A673 (cell line): ENCODE results near the gene HMGXB4. TPM values are rescaled to one million over a fixed set of nuclear protein-coding genes. Genes with fewer than 3 reads are reported as not detected.

ENCODE experiments used
- BruUV-seq: library from RNA; stranded (reverse); fragments of 400-500 nt; replicated peaks from 2 replicates; lab custom pipeline; 2021; lab: Mats Ljungman, UMichigan
- CTCF ChIA-PET: fragments of 300-600 bp; sonication (Branson Sonifier 250); formaldehyde crosslinking; loops from one replicate; lab custom pipeline; 2022; ENCODE audit warnings: antibody characterized with exemption; lab: Charles Lee
- POLR2A ChIA-PET: fragments of 300-600 bp; sonication (Branson Sonifier 250); formaldehyde crosslinking; loops from one replicate; lab custom pipeline; 2022; ENCODE audit warnings: antibody characterized with exemption; ENCODE audit not compliant: low non-redundant PET; lab: Charles Lee
- DNase-seq: peaks from one replicate; pipeline ENCODE4 v3.0.0-alpha.2; 2015; ENCODE audit warnings: low spot score
- H3K27ac ChIP-seq: fragments of 200-600 bp; sonication (generic); 2 replicates; pipeline ENCODE4 v1.5.1; 2016; ENCODE audit warnings: mixed run types, low read depth, mild to moderate bottlenecking, mixed read lengths, antibody characterized with exemption, low read length; ENCODE audit not compliant: poor library complexity, severe bottlenecking
- H3K27me3 ChIP-seq: fragments of 200-600 bp; sonication (generic); replicated peaks from 2 replicates; pipeline ENCODE4 v1.6.1; 2017; ENCODE audit warnings: mixed run types, low read depth, mild to moderate bottlenecking, mixed read lengths, antibody characterized with exemption, low read length; ENCODE audit not compliant: insufficient read depth, poor library complexity
- H3K36me3 ChIP-seq: fragments of 200-600 bp; sonication (generic); 2 replicates; pipeline ENCODE4 v1.6.1; 2016; ENCODE audit warnings: mixed run types, mild to moderate bottlenecking, mixed read lengths, antibody characterized with exemption, low read length; ENCODE audit not compliant: insufficient read depth, poor library complexity, severe bottlenecking
- H3K4me1 ChIP-seq: fragments of 200-600 bp; sonication (generic); 2 replicates; pipeline ENCODE4 v1.6.1; 2017; ENCODE audit warnings: mixed run types, mild to moderate bottlenecking, mixed read lengths, antibody characterized with exemption, low read length; ENCODE audit not compliant: insufficient read depth, poor library complexity, severe bottlenecking
- H3K4me3 ChIP-seq: fragments of 200-600 bp; sonication (generic); 2 replicates; pipeline ENCODE4 v1.5.1; 2016; ENCODE audit warnings: low read depth, mixed run types, mild to moderate bottlenecking, mixed read lengths, low read length; ENCODE audit not compliant: poor library complexity, severe bottlenecking
- H3K9me3 ChIP-seq: fragments of 200-600 bp; sonication (generic); 2 replicates; pipeline ENCODE4 v1.6.1; 2016; ENCODE audit warnings: mixed run types, low read depth, mild to moderate bottlenecking, mixed read lengths, antibody characterized with exemption, low read length; ENCODE audit not compliant: poor library complexity, severe bottlenecking
- EZH2 ChIP-seq: fragments of 200-600 bp; sonication (generic); IDR thresholded peaks from 2 replicates; pipeline ENCODE4 v1.6.1; 2017; ENCODE audit warnings: borderline replicate concordance, low read depth, mild to moderate bottlenecking, mixed read lengths, antibody characterized with exemption, low read length; ENCODE audit not compliant: poor library complexity, severe bottlenecking
- intact Hi-C: fragments of 100-400 bp; cut with micrococcal nuclease; formaldehyde crosslinking; loops from one replicate; pipeline ENCODE4 v1.10.0; 2022; ENCODE audit not compliant: unreplicated experiment
- total RNA-seq: library from RNA; stranded (reverse); gene quantifications from 2 replicates; pipeline ENCODE4 v1.2.3, GENCODE V29; 2021
- TF ChIP-seq, protein P1 (sequence below): fragments of 300-800, 200-600 bp; sonication (generic); conservative IDR thresholded peaks from 2 replicates; pipeline ENCODE4 v1.5.1; 2017; ENCODE audit warnings: low read depth, mild to moderate bottlenecking, antibody characterized with exemption, low read length, moderate library complexity, mixed read lengths

HMGXB4 gene
- total RNA-seq, 1 experiment from 2014 or later = 52.7 TPM

DNA sequence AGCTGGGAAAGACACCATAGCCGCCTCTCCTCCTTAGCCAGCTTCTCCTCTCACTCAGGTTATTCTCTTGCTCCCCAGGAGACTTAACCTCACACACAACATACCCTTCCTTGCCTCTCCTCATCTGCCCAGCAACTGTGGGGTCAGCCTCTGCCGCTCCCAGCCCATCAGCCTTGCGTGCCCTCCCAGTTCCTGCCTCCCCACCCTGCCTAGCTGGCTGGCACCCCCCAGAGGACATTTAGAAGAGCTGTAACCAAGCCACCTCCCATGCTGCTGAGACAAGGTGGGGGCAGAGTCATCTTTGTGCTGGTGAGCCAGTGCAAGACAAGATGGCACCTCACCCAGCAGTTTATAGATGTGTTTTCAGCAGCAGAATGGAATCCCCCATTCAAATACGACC is 80.6 kb downstream of the HMGXB4 start:
- CTCF ChIA-PET = interaction anchor here (0.5 kb wide), 1 partner anchor 315 kb away, joined by 4 read pairs; no protein-coding TSS in a partner anchor
- no peak overlapping the region for H3K27ac ChIP-seq
- TF ChIP-seq, protein P1, sequence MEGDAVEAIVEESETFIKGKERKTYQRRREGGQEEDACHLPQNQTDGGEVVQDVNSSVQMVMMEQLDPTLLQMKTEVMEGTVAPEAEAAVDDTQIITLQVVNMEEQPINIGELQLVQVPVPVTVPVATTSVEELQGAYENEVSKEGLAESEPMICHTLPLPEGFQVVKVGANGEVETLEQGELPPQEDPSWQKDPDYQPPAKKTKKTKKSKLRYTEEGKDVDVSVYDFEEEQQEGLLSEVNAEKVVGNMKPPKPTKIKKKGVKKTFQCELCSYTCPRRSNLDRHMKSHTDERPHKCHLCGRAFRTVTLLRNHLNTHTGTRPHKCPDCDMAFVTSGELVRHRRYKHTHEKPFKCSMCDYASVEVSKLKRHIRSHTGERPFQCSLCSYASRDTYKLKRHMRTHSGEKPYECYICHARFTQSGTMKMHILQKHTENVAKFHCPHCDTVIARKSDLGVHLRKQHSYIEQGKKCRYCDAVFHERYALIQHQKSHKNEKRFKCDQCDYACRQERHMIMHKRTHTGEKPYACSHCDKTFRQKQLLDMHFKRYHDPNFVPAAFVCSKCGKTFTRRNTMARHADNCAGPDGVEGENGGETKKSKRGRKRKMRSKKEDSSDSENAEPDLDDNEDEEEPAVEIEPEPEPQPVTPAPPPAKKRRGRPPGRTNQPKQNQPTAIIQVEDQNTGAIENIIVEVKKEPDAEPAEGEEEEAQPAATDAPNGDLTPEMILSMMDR = no peak
- TF ChIP-seq EZH2 = no peak
- H3K36me3 ChIP-seq = no peaks in the 10 kb centered on the region
- H3K4me1 ChIP-seq = no peaks in the 10 kb centered on the region
- H3K27me3 ChIP-seq = no peaks in the 10 kb centered on the region
- BruUV-seq = no TSS peak
- intact Hi-C loops = no loop called here
- POLR2A ChIA-PET = no interaction called here
- H3K4me3 ChIP-seq = no peak overlapping the region
- H3K9me3 ChIP-seq = no peaks in the 10 kb centered on the region
- no peak for DNase-seq

DNA sequence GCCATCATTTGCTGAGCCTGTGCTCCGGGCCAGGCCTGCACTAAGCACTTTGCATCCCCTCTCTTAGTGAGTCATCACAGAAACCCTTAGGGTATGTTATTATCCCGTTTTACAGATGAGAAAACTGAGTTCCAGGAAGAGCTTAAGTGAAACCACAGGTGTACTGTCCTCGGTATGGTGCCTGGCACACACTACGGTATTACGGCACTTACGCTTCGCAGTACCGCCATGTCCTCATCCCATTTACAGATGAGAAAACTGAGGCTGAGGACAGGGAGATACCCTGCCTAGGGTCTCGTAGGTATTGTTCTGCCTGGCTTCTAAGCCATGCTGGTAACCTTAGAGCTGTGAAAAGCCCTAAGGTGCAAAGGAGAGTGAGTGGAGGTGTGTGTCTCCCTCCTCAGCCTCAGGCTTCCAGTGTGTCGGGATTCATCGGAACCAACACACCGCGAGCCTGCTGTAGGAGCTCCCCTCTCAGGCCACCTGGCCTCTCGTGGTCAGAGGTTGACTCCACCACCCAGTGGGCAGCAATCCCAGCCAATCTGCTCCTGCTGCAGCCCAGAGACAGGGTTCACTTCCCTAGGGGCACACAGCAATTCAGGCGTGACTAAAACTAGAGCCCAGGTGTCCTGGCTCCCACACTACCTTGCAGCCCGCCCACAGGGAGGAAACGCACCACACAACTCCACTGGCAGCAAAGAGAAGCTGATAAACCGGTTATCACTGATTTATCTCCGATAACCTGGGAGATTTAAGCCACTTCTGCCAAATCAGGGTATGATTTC is 84.0 kb downstream of the HMGXB4 start:
- ChIA-PET POLR2A (interaction anchor here (0.7 kb wide), 1 partner anchor 42 kb away, joined by 3 read pairs; no protein-coding TSS in a partner anchor), CTCF (no interaction called here)
- Histone ChIP-seq H3K4me3 (no peak overlapping the region), H3K27ac (no peak overlapping the region), H3K27me3 (no peaks in the 10 kb centered on the region), H3K9me3 (no peaks in the 10 kb centered on the region), H3K36me3 (no peaks in the 10 kb centered on the region), H3K4me1 (no peaks in the 10 kb centered on the region)
- no peak for DNase-seq
- BruUV-seq = no TSS peak
- no peak for TF ChIP-seq EZH2
- TF ChIP-seq, protein P1 = no peak
- intact Hi-C loops = no loop called here

- intact Hi-C loops = no loop called here
- Histone ChIP-seq H3K36me3 (no peaks in the 10 kb centered on the region), H3K4me1 (no peaks in the 10 kb centered on the region), H3K4me3 (no peak overlapping the region), H3K27ac (no peak overlapping the region), H3K9me3 (no peaks in the 10 kb centered on the region), H3K27me3 (no peaks in the 10 kb centered on the region)
- DNase-seq = no peak
- BruUV-seq = no TSS peak
- CTCF ChIA-PET = no interaction called here
- POLR2A ChIA-PET = no interaction called here
- TF ChIP-seq, protein P1 = no peak
- TF ChIP-seq EZH2 = no peak
Observed at GRCh38 chr22:35342390-35342789, 85.1 kb downstream of the HMGXB4 start.
